PC-3 (cell line): ENCODE data around the gene VIM. TPM values are rescaled to one million over a fixed set of nuclear protein-coding genes. Genes with fewer than 3 reads are reported as not detected.

ENCODE experiments used
- ATAC-seq: fragments of 200-7000 bp; cut with Tn5 transposase; 2 replicates; pipeline ENCODE4 v1.9.1; 2020; ENCODE audit warnings: mild to moderate bottlenecking, moderate library complexity
- BruUV-seq: library from RNA; stranded (reverse); fragments of 400-500 nt; replicated peaks from 2 replicates; lab custom pipeline; 2021; lab: Mats Ljungman, UMichigan
- CTCF ChIA-PET: fragments of 300-600 bp; sonication (Branson Sonifier 250); formaldehyde crosslinking; loops from one replicate; lab custom pipeline; 2022; ENCODE audit warnings: antibody characterized with exemption; lab: Charles Lee
- POLR2A ChIA-PET: fragments of 300-600 bp; sonication (Branson Sonifier 250); formaldehyde crosslinking; loops from one replicate; lab custom pipeline; 2022; ENCODE audit warnings: antibody characterized with exemption; ENCODE audit not compliant: unreplicated experiment; lab: Charles Lee
- DNase-seq: peaks from one replicate; pipeline ENCODE4 v3.0.0-alpha.2; 2015
- H2AFZ ChIP-seq: fragments of 300-600 bp; sonication (generic); 2 replicates; pipeline ENCODE4 v1.6.0; 2016; ENCODE audit warnings: antibody characterized with exemption, low read length
- H3F3A ChIP-seq: fragments of 300-600 bp; sonication (generic); one replicate; pipeline ENCODE4 v1.6.0; 2017; ENCODE audit warnings: antibody characterized with exemption, low read length, control low read depth, mild to moderate bottlenecking; ENCODE audit not compliant: unreplicated experiment
- H3K27ac ChIP-seq: fragments of 300-600 bp; sonication (generic); 2 replicates; pipeline ENCODE4 v1.5.1; 2016; ENCODE audit warnings: mild to moderate bottlenecking, low read length
- H3K27me3 ChIP-seq: fragments of 300-600 bp; sonication (generic); 2 replicates; pipeline ENCODE4 v1.6.1; 2016; ENCODE audit warnings: low read length, mixed read lengths
- H3K36me3 ChIP-seq: fragments of 300-600 bp; sonication (generic); 2 replicates; pipeline ENCODE4 v1.6.1; 2016; ENCODE audit warnings: low read depth, mixed run types, low read length, mixed read lengths
- H3K4me1 ChIP-seq: fragments of 300-600 bp; sonication (generic); 2 replicates; pipeline ENCODE4 v1.5.1; 2016; ENCODE audit warnings: low read length; ENCODE audit not compliant: insufficient read depth
- H3K4me2 ChIP-seq: fragments of 300-600 bp; sonication (generic); 2 replicates; pipeline ENCODE4 v1.6.0; 2016; ENCODE audit warnings: low read length
- H3K4me3 ChIP-seq: fragments of 300-600 bp; sonication (generic); 2 replicates; pipeline ENCODE4 v1.5.1; 2016; ENCODE audit warnings: mild to moderate bottlenecking, low read length, mixed read lengths
- H3K79me2 ChIP-seq: fragments of 300-600 bp; sonication (generic); 2 replicates; pipeline ENCODE4 v1.6.1; 2017; ENCODE audit warnings: low read length, mixed read lengths
- H3K9ac ChIP-seq: fragments of 300-600 bp; sonication (generic); 2 replicates; pipeline ENCODE4 v1.6.0; 2016; ENCODE audit warnings: mild to moderate bottlenecking, low read length
- H3K9me2 ChIP-seq: fragments of 300-600 bp; sonication (generic); replicated peaks from 2 replicates; pipeline ENCODE4 v1.6.1; 2016; ENCODE audit warnings: mixed run types, low read length, mixed read lengths
- H3K9me3 ChIP-seq: fragments of 300-600 bp; sonication (generic); 2 replicates; pipeline ENCODE4 v1.6.1; 2016; ENCODE audit warnings: low read length, mixed read lengths
- H4K20me1 ChIP-seq: fragments of 300-600 bp; sonication (generic); 2 replicates; pipeline ENCODE4 v1.6.1; 2016; ENCODE audit warnings: low read length, mixed read lengths
- CTCF ChIP-seq: fragments of 300-600 bp; sonication (generic); conservative IDR thresholded peaks from 2 replicates; pipeline ENCODE4 v1.5.1; 2017; ENCODE audit warnings: antibody characterized with exemption, low read depth, mild to moderate bottlenecking, low read length
- EZH2 ChIP-seq: fragments of 300-600 bp; sonication (generic); IDR thresholded peaks from one replicate; pipeline ENCODE4 v1.6.1; 2017; ENCODE audit warnings: antibody characterized with exemption, mild to moderate bottlenecking, low read length; ENCODE audit not compliant: unreplicated experiment
- EZH2phosphoT487 ChIP-seq: fragments of 300-600 bp; sonication (generic); IDR thresholded peaks from 2 replicates; pipeline ENCODE4 v1.6.1; 2018; ENCODE audit warnings: mild to moderate bottlenecking, antibody characterized with exemption, low read length, borderline replicate concordance
- intact Hi-C: fragments of 100-400 bp; cut with micrococcal nuclease; formaldehyde crosslinking; loops from 2 replicates; pipeline ENCODE4 v1.9.0; 2023
- total RNA-seq: library from RNA; depleted of rRNA; stranded (reverse); fragments of >200 nt; gene quantifications from 2 replicates; pipeline ENCODE4 v1.2.3, GENCODE V29; 2014

The VIM gene
- total RNA-seq, 1 experiment from 2014 or later: 469 TPM

GRCh38 chr10:17195083-17195482 lies 33.0 kb upstream of the VIM start:
- Histone ChIP-seq H3K9ac (no peak overlapping the region), H3K4me3 (no peak overlapping the region), H3K9me3 (no peaks in the 10 kb centered on the region), H4K20me1 (no peaks in the 10 kb centered on the region), H3K4me1 (peaks cover 14% of the 10 kb centered on the region), H3K79me2 (0 out of 2 replicates have a peak, but pooled peaks cover 9% of the 10 kb centered on the region), H3K36me3 (no peaks in the 10 kb centered on the region), H3K27ac (no peak overlapping the region), H3F3A (no peaks in the 10 kb centered on the region), H2AFZ (no peak overlapping the region), H3K9me2 (no peaks in the 10 kb centered on the region), H3K27me3 (no peaks in the 10 kb centered on the region), H3K4me2 (no peak overlapping the region)
- ChIA-PET CTCF (no interaction called here), POLR2A (interaction anchor here (0.6 kb wide), 1 partner anchor 55 kb away, joined by 6 read pairs; no protein-coding TSS in a partner anchor)
- DNase-seq (no peak), ATAC-seq (no peak)
- no TSS peak for BruUV-seq
- TF ChIP-seq EZH2: no peak
- TF ChIP-seq EZH2phosphoT487: no peak
- TF ChIP-seq CTCF: no peak
- intact Hi-C loops: no loop called here

- ATAC-seq: no peak
- Histone ChIP-seq H3K4me3 (no peak overlapping the region), H3K9ac (no peak overlapping the region), H3K9me3 (no peaks in the 10 kb centered on the region), H3K27ac (no peak overlapping the region), H3K36me3 (no peaks in the 10 kb centered on the region), H3K4me1 (peaks cover 14% of the 10 kb centered on the region), H4K20me1 (no peaks in the 10 kb centered on the region), H3K9me2 (no peaks in the 10 kb centered on the region), H3K4me2 (no peak overlapping the region), H2AFZ (no peak overlapping the region), H3K79me2 (peaks cover 9% of the 10 kb centered on the region; the same call in 1 of the 2 replicates), H3K27me3 (no peaks in the 10 kb centered on the region), H3F3A (no peaks in the 10 kb centered on the region)
- POLR2A ChIA-PET: no interaction called here
- CTCF ChIA-PET: no interaction called here
- no peak for DNase-seq
- intact Hi-C loops: no loop called here
- TF ChIP-seq CTCF (no peak), EZH2phosphoT487 (no peak), EZH2 (no peak)
- BruUV-seq: no TSS peak
These were observed 32.0 kb upstream of the VIM start for GRCh38 chr10:17196045-17196444.

GRCh38 chr10:17196573-17196972 lies 31.5 kb upstream of the VIM start:
- no peak overlapping the region for H3K27ac ChIP-seq
- ATAC-seq: no peak
- DNase-seq: no peak
- H3K9ac ChIP-seq: no peak overlapping the region
- TF ChIP-seq CTCF (no peak), EZH2 (no peak), EZH2phosphoT487 (no peak)
- H3K4me3 ChIP-seq: no peak overlapping the region
- POLR2A ChIA-PET: no interaction called here
- CTCF ChIA-PET: no interaction called here
- no peaks in the 10 kb centered on the region for H3K27me3 ChIP-seq
- no peak overlapping the region for H3K4me2 ChIP-seq
- BruUV-seq: no TSS peak
- no peak overlapping the region for H2AFZ ChIP-seq
- no peaks in the 10 kb centered on the region for H3K9me2 ChIP-seq
- H3F3A ChIP-seq: no peaks in the 10 kb centered on the region
- no peaks in the 10 kb centered on the region for H4K20me1 ChIP-seq
- intact Hi-C loops: no loop called here
- no peaks in the 10 kb centered on the region for H3K9me3 ChIP-seq
- H3K36me3 ChIP-seq: no peaks in the 10 kb centered on the region
- H3K4me1 ChIP-seq: peaks cover 14% of the 10 kb centered on the region
- peaks cover 9% of the 10 kb centered on the region; the same call in 1 of the 2 replicates for H3K79me2 ChIP-seq
